Small intestine (tissue), 7 donors: Measurements from ENCODE around the gene INSRR. TPM values are rescaled to one million over a fixed set of nuclear protein-coding genes. Genes with fewer than 3 reads are reported as not detected.
A peak's percentile ranks its signal among the peaks of the same experiment; 100 is the strongest.

ENCODE experiments used
- DNase-seq, 2 donors: peaks; one replicate each; pipeline versions ENCODE4 v3.0.0 to v3.0.0-alpha.2; 2013
- FAIRE-seq: peaks from 2 replicates; lab custom pipeline; 2012; peaks lifted over from hg19 to GRCh38; lab: Jason Lieb, UNC
- H3K27ac ChIP-seq, 3 donors: one replicate each; pipeline ENCODE4 v1.5.1; 2013; ENCODE audit warnings: low read length in 2 of 3, mild to moderate bottlenecking in 2 of 3, control low read depth in 1 of 3, inconsistent platforms in 1 of 3, low read depth in 1 of 3, moderate library complexity in 1 of 3
- H3K27me3 ChIP-seq, 3 donors: one replicate each; pipeline ENCODE4 v1.6.1; 2013; ENCODE audit warnings: low read length in 3 of 3, inconsistent platforms in 1 of 3; ENCODE audit not compliant: control insufficient read depth in 3 of 3, insufficient read depth in 3 of 3
- H3K36me3 ChIP-seq, 3 donors: one replicate each; pipeline ENCODE4 v1.6.1; 2013; ENCODE audit warnings: low read length in 3 of 3, inconsistent platforms in 1 of 3, low read depth in 1 of 3, mild to moderate bottlenecking in 1 of 3, moderate library complexity in 1 of 3; ENCODE audit not compliant: control insufficient read depth in 3 of 3, insufficient read depth in 2 of 3
- H3K4me1 ChIP-seq, 3 donors: one replicate each; pipeline ENCODE4 v1.6.1; 2013; ENCODE audit warnings: low read length in 2 of 3, inconsistent platforms in 1 of 3, low read depth in 1 of 3, mild to moderate bottlenecking in 1 of 3, moderate library complexity in 1 of 3; ENCODE audit not compliant: control insufficient read depth in 3 of 3, insufficient read depth in 2 of 3
- H3K4me3 ChIP-seq, 3 donors: one replicate each; pipeline ENCODE4 v1.5.1; 2013; ENCODE audit warnings: low read length in 3 of 3, control low read depth in 1 of 3, inconsistent platforms in 1 of 3, low read depth in 1 of 3, mild to moderate bottlenecking in 1 of 3, moderate library complexity in 1 of 3
- H3K9me3 ChIP-seq, 2 donors: one replicate each; pipeline ENCODE4 v1.6.1; 2013; ENCODE audit warnings: low read depth in 1 of 2, low read length in 1 of 2; ENCODE audit not compliant: control insufficient read depth in 2 of 2, insufficient read depth in 1 of 2
- WGBS, 3 donors: extraction: QIAGEN DNeasy Blood & Tissue Kit; methylation state at CpG; one replicate each; pipeline ENCODE4 v1.1.7; 2013; 5-methylcytosine and 5-hydroxymethylcytosine counted together
- polyA plus RNA-seq, 4 donors: library from polyadenylated mRNA; stranded (reverse) in 3 of 4; unstranded in 1 of 4; fragments of 200-250 nt in 3 of 4; fragments of 120-200 nt in 1 of 4; gene quantifications; one replicate each; pipeline versions ENCODE4 v1.2.1 to v1.2.3, GENCODE V29; 2013
- donor health status: healthy with polysubstance abuse.
- donor health status: control.
- donor health status: control.
- donor health status: Bipolar disorder and iron deficiency.
- donor health status: healthy.

INSRR gene
- polyA plus RNA-seq, 4 donors, result 0.01 to 0.04 TPM; not detected in 2

GRCh38 chr1:156864796-156865195, 5.9 kb upstream of the INSRR start:
- H3K36me3 ChIP-seq, result no peaks in the 10 kb centered on the region
- H3K4me3 ChIP-seq, result no peak overlapping the region
- DNase-seq (no peak), FAIRE-seq (no peak)
- no peaks in the 10 kb centered on the region for H3K9me3 ChIP-seq
- no peak overlapping the region for H3K27ac ChIP-seq
- peaks cover 0 to 8% (median 0%) of the 10 kb centered on the region in 3 donors for H3K4me1 ChIP-seq
- 85 to 87% (median 85%) methylated on average over 4 of the region's 4 CpGs for WGBS, 3 donors
- H3K27me3 ChIP-seq, result peaks cover 2 to 76% (median 17%) of the 10 kb centered on the region in 3 donors

- 39 to 72% (median 61%) methylated on average over 7 of the region's 7 CpGs for WGBS, 3 donors
These were observed 4.7 kb upstream of the INSRR start for GRCh38 chr1:156863631-156864030.

DNA sequence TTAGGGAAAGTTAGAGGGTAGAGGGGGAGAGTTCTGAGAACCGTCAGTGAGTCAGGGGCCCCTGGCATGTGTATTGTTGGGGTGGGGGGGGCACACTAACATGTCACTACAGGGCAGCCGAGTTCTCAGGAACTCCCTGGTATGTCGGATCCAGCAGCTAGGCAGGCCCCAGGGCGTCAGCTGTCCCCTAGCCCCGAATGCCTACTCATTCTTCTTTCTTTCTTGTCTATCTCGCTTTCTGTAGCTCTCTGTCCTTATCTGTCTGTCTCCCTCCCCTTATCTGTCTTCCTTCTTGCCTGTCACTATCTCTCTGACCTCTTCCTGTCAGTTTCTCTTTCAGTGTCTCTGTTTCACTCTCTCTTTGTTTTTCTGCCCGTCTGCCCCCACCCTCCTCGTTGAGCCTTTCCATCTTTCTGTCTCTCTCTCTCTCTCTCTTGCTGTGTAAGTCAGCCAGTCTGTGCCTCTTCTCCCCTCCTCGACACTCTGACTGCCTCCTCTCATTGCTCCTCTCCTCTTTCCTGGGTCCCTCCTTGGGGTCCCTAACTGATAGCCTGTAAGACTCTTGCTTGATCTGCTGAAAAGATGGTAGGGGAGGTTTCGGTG, 4.2 kb upstream of the INSRR start:
- FAIRE-seq, result no peak
- H3K4me3 ChIP-seq, result no peak overlapping the region
- H3K36me3 ChIP-seq, result no peaks in the 10 kb centered on the region
- peaks cover 0 to 15% (median 2%) of the 10 kb centered on the region in 3 donors for H3K4me1 ChIP-seq
- H3K27me3 ChIP-seq, result peaks cover 8 to 91% (median 23%) of the 10 kb centered on the region in 3 donors
- H3K27ac ChIP-seq, result no peak overlapping the region
- 35 to 55% (median 44%) methylated on average over 10 of the region's 10 CpGs for WGBS, 3 donors
- no peaks in the 10 kb centered on the region for H3K9me3 ChIP-seq
- no peak for DNase-seq

More at GRCh38 chr1:156863631-156864030, 4.7 kb upstream of the INSRR start:
- no peak overlapping the region for H3K4me3 ChIP-seq
- H3K36me3 ChIP-seq, result no peaks in the 10 kb centered on the region
- DNase-seq (no peak), FAIRE-seq (no peak)
- no peaks in the 10 kb centered on the region for H3K9me3 ChIP-seq
- H3K4me1 ChIP-seq, result peaks cover 0 to 15% (median 2%) of the 10 kb centered on the region in 3 donors
- peaks cover 5 to 88% (median 21%) of the 10 kb centered on the region in 3 donors for H3K27me3 ChIP-seq
- no peak overlapping the region for H3K27ac ChIP-seq

DNA sequence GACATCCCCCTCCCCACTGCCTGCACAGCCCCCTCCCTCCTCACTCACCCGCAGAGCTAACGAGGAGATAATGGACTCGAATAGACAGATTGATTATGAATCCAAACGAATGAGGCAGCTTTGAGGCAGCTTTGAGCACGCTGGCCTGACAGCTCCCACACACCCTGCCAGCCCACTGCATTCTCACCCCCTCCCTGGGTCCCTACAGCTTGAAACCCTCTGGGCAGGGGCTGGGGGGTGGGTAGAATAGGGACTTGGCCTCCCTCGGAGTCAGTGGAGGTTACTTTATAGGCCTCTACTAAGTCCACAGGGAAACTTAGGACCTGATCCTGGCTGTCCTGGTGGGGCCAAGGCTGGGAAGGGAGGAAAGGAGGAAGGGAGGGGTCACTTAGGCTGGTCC, 3.7 kb upstream of the INSRR start:
- FAIRE-seq (no peak), DNase-seq (no peak)
- H3K9me3 ChIP-seq, result no peaks in the 10 kb centered on the region
- H3K36me3 ChIP-seq, result no peaks in the 10 kb centered on the region
- WGBS, 3 donors, result 67 to 79% (median 70%) methylated on average over 6 of the region's 6 CpGs
- H3K4me3 ChIP-seq, result no peak overlapping the region
- H3K4me1 ChIP-seq, result peaks cover 0 to 15% (median 2%) of the 10 kb centered on the region in 3 donors
- H3K27ac ChIP-seq, result no peak overlapping the region
- H3K27me3 ChIP-seq, result peaks cover 11 to 94% (median 23%) of the 10 kb centered on the region in 3 donors

GRCh38 chr1:156860628-156861423, 1.9 kb upstream of the INSRR start, which contains the start of gene NTRK1:
Gene NTRK1 (plus strand): TSS chr1:156860865. CDS start chr1:156860935, 70 bp downstream.
- H3K36me3 ChIP-seq, result no peaks in the 10 kb centered on the region
- H3K4me3 ChIP-seq, result peak within 1 kb of the TSS in 2 of 3 donors; percentile 22 to 39
- WGBS, 3 donors, result 3 to 7% (median 4%) methylated on average over 56 to 68 of the region's 69 CpGs
- no peaks in the 10 kb centered on the region for H3K9me3 ChIP-seq
- H3K27me3 ChIP-seq, result peaks cover 11 to 93% (median 26%) of the 10 kb centered on the region in 3 donors
- H3K27ac ChIP-seq, result no peak within 1 kb of the TSS
- FAIRE-seq (no peak), DNase-seq (peak; percentile 8 to 39)
- peaks cover 0 to 15% (median 2%) of the 10 kb centered on the region in 3 donors for H3K4me1 ChIP-seq

GRCh38 chr1:156860113-156860627, 1.3 kb upstream of the INSRR start:
- no peaks in the 10 kb centered on the region for H3K36me3 ChIP-seq
- no peak overlapping the region for H3K27ac ChIP-seq
- H3K27me3 ChIP-seq, result peaks cover 11 to 87% (median 26%) of the 10 kb centered on the region in 3 donors
- no peak for FAIRE-seq
- 1 to 4% (median 3%) methylated on average over 35 of the region's 35 CpGs for WGBS, 3 donors
- H3K4me3 ChIP-seq, result peak overlapping the region in 2 of 3 donors; percentile 22 to 39
- peaks cover 0 to 15% (median 2%) of the 10 kb centered on the region in 3 donors for H3K4me1 ChIP-seq
- DNase-seq, result peak; percentile 22 to 66
- no peaks in the 10 kb centered on the region for H3K9me3 ChIP-seq

DNA sequence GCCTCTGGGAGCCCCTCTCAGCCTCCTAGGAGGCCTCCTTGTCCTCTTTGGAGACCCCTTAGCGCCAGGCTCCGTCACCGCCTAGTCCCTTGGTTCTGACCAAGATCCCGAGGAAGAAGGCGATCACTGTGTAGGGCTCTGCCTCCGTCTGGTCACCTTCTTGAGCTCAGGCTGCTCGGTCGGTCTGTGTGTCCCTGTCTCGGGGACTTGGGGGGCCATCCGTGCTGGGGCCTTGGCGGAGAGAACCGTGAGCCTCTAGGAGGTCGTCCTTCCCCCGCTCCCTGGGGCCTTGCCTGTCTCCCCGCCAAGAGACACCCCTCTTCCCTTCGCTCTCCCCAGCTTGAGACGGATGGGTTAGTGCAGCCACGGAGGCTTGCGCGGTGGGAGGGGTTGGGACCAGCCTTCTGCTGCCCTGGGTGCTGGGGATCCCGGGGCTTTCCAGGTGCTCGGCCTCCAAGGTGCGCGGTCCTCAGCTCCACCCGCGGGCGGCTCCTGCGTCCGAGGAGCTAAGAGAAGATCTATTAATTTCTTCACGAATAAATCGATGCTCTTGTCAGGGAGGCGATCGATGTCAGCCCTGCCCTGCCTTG, 701 bp upstream of the INSRR start:
- H3K4me3 ChIP-seq, result peak overlapping the region in 2 of 3 donors; percentile 22 to 39
- peaks cover 11 to 81% (median 26%) of the 10 kb centered on the region in 3 donors for H3K27me3 ChIP-seq
- peaks cover 0 to 15% (median 2%) of the 10 kb centered on the region in 3 donors for H3K4me1 ChIP-seq
- H3K9me3 ChIP-seq, result no peaks in the 10 kb centered on the region
- FAIRE-seq (no peak), DNase-seq (peak in 1 of 2 donors; percentile 41)
- H3K36me3 ChIP-seq, result no peaks in the 10 kb centered on the region
- WGBS, 3 donors, result 2 to 7% (median 3%) methylated on average over 29 to 33 of the region's 33 CpGs
- H3K27ac ChIP-seq, result no peak overlapping the region

GRCh38 chr1:156858555-156858956, 361 bp downstream of the INSRR start:
- Histone ChIP-seq H3K4me3 (no peak overlapping the region), H3K36me3 (no peaks in the 10 kb centered on the region), H3K4me1 (peaks cover 0 to 15% (median 2%) of the 10 kb centered on the region in 3 donors), H3K27ac (no peak overlapping the region), H3K9me3 (no peaks in the 10 kb centered on the region), H3K27me3 (peaks cover 11 to 77% (median 26%) of the 10 kb centered on the region in 3 donors)
- FAIRE-seq (no peak), DNase-seq (no peak)
- WGBS, 3 donors, result 7 to 24% (median 23%) methylated on average over 5 of the region's 5 CpGs
